ENCODE results near the gene MYO3B. TPM values are rescaled to one million over a fixed set of nuclear protein-coding genes. Genes with fewer than 3 reads are reported as not detected.
"Not testable (repeated sequence)": the region's sequence is repeated elsewhere in the genome, so short reads cannot be mapped to it uniquely, and the experiment has no call there.

MYO3B gene
- total RNA-seq, 1 donor: 0.09 TPM

DNA sequence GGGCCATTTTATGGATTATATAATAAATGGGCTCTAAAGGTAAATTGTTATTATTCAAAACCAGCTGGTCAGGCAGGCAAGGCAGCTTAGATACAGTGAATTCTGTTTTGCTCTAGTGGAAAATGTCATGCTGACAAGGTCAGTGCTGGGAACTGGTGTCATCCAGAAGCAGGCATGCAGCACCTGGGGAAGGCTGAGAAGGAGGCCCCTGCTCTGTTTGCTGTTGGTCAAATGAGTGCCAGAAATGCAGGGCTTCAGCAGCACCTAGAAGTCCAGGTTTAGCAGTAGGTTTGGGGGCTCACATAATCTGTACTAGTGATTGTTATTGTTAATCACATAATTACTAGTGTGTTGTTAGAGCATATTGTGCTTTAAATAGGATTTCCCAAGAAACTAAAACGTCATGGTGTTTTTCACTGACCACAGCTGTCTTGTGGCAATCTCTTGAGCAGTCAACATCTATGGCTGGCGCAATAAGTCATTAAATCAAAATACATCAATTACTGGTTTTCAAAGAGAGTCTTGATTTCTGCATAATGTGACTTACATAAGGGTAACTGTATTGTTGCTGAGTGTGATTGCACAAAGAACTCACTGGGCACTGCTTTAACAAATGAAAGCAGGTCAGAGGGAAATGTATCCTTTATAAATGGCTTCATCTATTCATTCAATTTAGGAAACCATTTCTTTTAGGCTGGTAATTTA, 99.1 kb downstream of the MYO3B start:
- TF ChIP-seq, protein P1, sequence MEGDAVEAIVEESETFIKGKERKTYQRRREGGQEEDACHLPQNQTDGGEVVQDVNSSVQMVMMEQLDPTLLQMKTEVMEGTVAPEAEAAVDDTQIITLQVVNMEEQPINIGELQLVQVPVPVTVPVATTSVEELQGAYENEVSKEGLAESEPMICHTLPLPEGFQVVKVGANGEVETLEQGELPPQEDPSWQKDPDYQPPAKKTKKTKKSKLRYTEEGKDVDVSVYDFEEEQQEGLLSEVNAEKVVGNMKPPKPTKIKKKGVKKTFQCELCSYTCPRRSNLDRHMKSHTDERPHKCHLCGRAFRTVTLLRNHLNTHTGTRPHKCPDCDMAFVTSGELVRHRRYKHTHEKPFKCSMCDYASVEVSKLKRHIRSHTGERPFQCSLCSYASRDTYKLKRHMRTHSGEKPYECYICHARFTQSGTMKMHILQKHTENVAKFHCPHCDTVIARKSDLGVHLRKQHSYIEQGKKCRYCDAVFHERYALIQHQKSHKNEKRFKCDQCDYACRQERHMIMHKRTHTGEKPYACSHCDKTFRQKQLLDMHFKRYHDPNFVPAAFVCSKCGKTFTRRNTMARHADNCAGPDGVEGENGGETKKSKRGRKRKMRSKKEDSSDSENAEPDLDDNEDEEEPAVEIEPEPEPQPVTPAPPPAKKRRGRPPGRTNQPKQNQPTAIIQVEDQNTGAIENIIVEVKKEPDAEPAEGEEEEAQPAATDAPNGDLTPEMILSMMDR (IDR thresholded peaks at IDR 0.05; ENCODE audit: insufficient read depth, low read length): no peak
- no peak overlapping the region for H3K4me3 ChIP-seq (ENCODE audit: low read depth, low read length)
- DNase-seq (ENCODE audit: low read depth): no peak

DNA sequence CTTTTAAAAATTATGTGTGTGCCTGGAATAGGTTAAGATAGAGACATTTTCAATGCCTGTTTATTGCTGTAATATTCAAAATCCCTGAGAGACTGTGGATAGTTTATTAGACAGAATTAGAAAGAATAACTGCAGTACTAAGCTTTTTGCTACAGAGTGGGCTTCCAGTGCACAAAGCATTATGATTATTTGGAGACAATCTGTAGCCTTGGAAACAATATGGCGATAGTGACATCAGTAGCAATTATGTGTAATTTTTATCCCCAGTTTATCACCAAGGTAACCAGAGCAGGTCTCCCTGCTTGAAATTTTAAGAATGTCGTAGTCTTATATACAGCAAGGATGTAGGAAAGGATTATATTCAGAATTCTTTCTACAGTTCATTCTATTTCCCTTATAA, 100.0 kb downstream of the MYO3B start:
- no peak overlapping the region for H3K4me3 ChIP-seq (ENCODE audit: low read depth, low read length)
- TF ChIP-seq, protein P1 (IDR thresholded peaks at IDR 0.05; ENCODE audit: insufficient read depth, low read length): no peak
- no peak for DNase-seq (ENCODE audit: low read depth)

DNA sequence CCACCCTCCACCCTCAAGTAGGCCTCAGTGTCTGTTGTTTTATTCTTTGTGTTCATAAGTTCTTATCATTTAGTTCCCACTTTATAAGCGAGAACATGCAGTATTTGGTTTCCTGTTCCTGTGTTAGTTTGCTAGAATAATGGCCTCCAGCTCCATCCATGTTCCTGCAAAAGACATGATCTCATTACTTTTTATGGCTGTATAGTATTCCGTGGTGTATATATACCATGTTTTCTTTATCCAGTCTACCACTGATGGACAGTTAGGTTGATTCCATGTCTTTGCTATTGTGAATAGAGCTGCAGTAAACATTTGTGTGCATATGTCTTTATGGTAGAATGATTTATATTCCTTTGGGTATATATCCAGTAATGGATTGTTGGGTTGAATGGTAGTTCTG, 101.7 kb downstream of the MYO3B start:
- DNase-seq (ENCODE audit: low read depth); H3K4me3 ChIP-seq (ENCODE audit: low read depth, low read length): not testable (repeated sequence)

DNA sequence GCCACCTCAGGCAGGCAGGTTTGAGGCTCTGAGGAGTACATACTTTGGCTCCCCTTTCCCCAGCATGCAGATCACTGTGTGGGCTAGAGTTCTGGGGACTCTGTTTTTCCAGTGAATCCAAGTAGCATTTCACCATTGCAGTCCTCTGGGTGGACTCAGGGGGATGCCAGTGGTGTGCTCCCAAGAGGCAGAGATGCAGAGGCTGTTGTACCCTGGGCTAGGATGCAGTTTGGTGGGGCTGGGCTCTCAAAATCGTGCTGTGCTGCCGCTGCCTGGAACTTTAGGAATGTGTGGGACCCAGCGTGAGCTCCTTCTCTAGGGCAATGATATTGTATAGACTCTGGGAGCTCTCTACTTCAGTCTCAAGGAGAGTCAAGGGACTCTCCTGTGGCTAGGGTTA, 104.9 kb downstream of the MYO3B start:
- TF ChIP-seq, protein P1 (IDR thresholded peaks at IDR 0.05; ENCODE audit: insufficient read depth, low read length): no peak
- no peak overlapping the region for H3K4me3 ChIP-seq (ENCODE audit: low read depth, low read length)

DNA sequence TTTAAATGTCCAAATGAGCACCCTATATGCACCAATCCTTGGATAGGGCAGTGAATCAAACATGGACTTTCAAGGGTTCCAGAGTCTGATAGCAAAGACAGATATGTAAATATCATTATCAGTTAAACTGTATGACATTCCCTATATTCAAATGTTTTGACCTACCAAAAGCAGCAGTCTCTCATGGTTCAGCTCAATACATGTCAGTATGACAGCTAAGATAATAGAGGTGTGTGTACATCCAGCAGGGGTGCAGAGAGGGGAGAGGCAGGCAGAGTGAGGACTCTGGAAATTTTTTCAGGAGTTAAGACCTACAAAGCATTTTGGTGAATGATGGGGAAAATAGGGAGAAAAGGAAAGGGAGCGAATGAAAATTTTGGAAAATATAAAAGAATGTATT, 106.3 kb downstream of the MYO3B start:
- TF ChIP-seq, protein P1 (IDR thresholded peaks at IDR 0.05; ENCODE audit: insufficient read depth, low read length): no peak
- DNase-seq (ENCODE audit: low read depth): no peak
- no peak overlapping the region for H3K4me3 ChIP-seq (ENCODE audit: low read depth, low read length)

More for the DNA sequence above, 104.9 kb downstream of the MYO3B start:
- no peak for DNase-seq (ENCODE audit: low read depth)

DNA sequence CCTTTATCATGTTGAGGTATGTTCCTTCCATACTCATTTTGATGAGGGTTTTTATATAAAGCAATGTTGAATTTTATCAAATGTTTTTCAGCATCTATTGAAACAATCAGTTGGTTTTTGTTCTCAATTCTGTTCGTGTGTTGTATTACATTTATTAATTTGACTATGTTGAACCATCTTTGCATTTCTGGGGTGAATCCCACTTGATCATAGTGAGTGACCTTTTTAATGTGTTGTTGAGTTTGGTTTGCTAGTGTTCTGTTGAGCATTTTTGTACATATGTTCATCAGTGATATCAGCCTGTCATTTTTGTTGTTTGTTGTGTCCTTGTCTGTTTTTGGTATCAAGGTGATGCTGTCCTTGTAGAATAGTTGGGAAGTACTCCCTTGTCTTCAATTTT, 110.9 kb downstream of the MYO3B start:
- no peak overlapping the region for H3K4me3 ChIP-seq (ENCODE audit: low read depth, low read length)
- TF ChIP-seq, protein P1 (IDR thresholded peaks at IDR 0.05; ENCODE audit: insufficient read depth, low read length): no peak
- DNase-seq (ENCODE audit: low read depth): no peak

DNA sequence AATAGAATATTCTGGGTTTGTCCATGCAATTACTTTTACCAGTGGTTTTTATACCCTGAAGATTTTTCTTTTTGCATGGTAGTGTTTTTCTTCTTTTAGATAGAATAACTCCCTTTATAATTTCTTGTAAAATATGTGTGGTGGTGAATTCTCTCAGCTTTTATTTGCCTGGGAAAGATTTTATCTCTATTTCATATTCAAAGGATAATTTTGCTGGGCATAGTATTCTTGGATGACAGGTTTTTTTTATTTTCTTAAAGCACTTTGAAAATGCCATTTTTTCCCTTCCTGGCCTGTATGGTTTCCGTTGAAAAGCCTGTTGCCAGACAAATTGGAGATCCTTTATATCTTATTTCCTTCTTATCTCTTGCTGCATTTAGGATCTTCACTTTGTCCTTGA, 113.5 kb downstream of the MYO3B start:
- TF ChIP-seq, protein P1 (IDR thresholded peaks at IDR 0.05; ENCODE audit: insufficient read depth, low read length): no peak
- DNase-seq (ENCODE audit: low read depth): no peak

More for the DNA sequence above, 113.5 kb downstream of the MYO3B start:
- no peak overlapping the region for H3K4me3 ChIP-seq (ENCODE audit: low read depth, low read length)

Measured in fibroblast of the aortic adventitia (primary cell).